ENCODE results near the gene APOO. TPM values are rescaled to one million over a fixed set of nuclear protein-coding genes. Genes with fewer than 3 reads are reported as not detected.

Gene APOO
- total RNA-seq (ENCODE audit: low replicate concordance): 9.8 TPM in 1 of 2 replicates, not detected in the other

DNA sequence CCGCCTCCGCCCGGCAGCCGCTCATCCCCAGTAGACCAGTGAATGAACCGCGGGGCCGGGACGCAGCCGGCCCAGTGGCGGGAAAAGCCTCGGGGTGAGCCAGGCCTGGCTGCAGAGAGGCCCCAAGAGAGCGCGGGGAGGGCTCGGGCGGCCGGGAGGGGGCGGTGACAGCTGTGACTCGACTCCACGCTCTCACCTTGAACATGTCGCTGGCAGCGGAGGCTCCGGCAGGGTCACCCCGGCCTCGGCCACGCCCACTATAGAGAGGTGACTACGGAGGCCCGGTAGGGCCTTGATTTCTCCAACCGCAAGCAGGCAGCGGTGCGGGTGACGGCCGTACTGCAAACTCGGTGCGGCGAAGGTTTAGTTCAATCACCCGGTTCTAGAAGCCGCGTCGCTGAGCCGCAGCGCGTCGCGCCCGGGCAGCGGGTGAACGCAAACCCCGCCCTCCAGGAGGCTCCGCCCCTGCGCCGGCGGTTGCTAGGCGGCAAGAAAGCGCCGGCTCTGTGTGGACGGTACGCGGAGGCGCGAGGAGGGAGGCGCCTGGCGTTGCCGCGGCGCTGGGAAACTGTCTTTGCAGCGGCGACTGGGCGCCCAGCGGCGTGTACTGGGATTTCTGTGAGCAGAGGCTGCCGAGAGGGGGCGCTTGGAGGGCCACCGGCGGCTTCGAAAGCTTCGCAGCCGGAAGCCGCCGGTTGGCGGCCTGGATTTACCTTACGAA, at the start of gene APOO, which contains the start of gene CXorf58:
Gene APOO (minus strand): TSS at position 441 of the 721 bp plus-strand sequence. CDS start 236 bp downstream, at position 205.
Gene CXorf58 (plus strand): TSS at position 509 of the 721 bp plus-strand sequence. CDS start 2,297 bp downstream, outside the sequence.
- TF ChIP-seq, protein P1, sequence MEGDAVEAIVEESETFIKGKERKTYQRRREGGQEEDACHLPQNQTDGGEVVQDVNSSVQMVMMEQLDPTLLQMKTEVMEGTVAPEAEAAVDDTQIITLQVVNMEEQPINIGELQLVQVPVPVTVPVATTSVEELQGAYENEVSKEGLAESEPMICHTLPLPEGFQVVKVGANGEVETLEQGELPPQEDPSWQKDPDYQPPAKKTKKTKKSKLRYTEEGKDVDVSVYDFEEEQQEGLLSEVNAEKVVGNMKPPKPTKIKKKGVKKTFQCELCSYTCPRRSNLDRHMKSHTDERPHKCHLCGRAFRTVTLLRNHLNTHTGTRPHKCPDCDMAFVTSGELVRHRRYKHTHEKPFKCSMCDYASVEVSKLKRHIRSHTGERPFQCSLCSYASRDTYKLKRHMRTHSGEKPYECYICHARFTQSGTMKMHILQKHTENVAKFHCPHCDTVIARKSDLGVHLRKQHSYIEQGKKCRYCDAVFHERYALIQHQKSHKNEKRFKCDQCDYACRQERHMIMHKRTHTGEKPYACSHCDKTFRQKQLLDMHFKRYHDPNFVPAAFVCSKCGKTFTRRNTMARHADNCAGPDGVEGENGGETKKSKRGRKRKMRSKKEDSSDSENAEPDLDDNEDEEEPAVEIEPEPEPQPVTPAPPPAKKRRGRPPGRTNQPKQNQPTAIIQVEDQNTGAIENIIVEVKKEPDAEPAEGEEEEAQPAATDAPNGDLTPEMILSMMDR (IDR thresholded peaks at IDR 0.05; ENCODE audit: insufficient read depth, low read length): peak; percentile 77
- DNase-seq (ENCODE audit: low read depth): peak; percentile 88
- H3K4me3 ChIP-seq (ENCODE audit: low read depth, low read length): peak within 1 kb of the TSS; percentile 70

DNA sequence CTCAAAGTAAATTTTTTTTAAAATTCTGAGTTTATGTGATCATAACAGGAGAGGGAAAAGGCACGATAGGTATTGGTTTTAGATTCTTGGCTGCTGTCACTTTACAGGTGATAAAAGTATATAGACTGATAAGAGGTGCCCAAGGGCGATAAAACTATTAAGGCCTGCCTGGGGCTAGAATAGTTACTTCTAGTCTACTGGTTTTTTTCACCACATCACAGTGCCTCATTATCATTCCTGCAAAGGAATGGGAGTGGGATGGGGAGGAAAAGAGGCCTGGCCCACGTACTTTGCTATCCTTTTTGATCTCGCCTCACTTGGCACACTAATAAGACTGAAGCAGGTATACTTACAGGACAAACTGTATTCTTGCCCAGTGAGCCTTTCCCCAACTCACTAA, 46.7 kb upstream of the APOO start:
- TF ChIP-seq, protein P1 (IDR thresholded peaks at IDR 0.05; ENCODE audit: insufficient read depth, low read length): no peak
- H3K4me3 ChIP-seq (ENCODE audit: low read depth, low read length): no peak overlapping the region
- no peak for DNase-seq (ENCODE audit: low read depth)

DNA sequence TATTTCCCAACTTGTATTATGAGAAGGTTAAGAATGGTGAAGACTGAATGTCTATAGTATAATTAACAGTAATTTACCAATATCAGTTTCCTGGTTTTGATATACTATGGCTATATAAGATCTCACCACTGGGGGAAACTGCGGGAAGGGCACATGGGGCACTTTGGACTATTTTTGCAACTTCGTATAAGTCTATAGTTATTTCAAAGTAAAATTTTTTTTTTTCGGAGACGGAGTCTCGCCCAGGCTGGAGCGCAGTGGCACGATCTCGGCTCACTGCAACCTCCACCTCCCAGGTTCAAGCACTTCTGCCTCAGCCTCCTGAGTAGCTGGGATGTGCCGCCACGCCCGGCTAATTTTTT, 46.2 kb upstream of the APOO start:
- TF ChIP-seq, protein P1 (IDR thresholded peaks at IDR 0.05; ENCODE audit: insufficient read depth, low read length): peak; percentile 8
- H3K4me3 ChIP-seq (ENCODE audit: low read depth, low read length): no peak overlapping the region
- DNase-seq (ENCODE audit: low read depth): no peak

DNA sequence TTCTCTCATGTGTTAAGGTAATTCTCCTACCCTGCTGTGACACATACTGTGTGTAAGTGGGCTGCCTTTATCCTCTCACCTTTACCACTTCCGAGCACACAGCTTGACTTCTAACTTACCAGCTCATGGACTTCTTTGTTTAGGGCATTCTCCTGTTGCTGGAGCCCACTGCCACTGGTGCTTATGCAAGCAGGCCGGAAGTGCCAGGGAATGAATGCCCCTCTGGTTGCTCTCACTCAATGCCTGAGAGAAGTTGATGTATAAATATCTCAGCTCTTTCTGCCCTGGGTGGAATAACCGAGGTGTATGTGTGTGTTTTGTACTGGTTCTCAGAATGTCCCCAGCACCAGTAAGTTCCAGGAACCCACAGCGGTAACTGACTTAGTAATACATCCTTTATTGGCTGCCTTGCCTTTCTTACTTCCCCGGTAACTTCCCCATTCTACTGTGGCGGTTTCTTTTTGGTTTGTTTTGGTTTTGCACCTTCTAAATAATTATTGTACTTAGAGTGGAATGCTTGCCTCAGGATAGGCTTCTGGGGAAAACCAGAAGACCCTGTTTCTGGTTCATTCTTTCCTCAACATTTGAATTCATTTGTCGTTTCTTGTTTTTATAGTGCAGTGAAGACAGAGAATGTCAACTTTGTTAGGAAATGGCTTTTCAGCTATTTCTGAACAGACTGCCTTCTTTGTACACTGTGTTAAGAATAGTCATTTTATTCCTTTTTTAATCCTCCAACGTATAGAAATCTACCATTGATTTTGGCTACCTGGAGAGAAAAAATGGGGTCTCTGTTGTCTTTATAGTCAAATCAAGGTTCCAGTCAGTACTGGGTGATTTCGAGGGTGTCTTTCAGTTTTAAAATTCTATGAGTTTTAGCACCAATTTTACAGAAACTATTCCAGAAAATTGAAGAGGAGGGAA, 45.5 kb upstream of the APOO start:
- H3K4me3 ChIP-seq (ENCODE audit: low read depth, low read length): no peak overlapping the region
- DNase-seq (ENCODE audit: low read depth): no peak
- TF ChIP-seq, protein P1 (IDR thresholded peaks at IDR 0.05; ENCODE audit: insufficient read depth, low read length): no peak

DNA sequence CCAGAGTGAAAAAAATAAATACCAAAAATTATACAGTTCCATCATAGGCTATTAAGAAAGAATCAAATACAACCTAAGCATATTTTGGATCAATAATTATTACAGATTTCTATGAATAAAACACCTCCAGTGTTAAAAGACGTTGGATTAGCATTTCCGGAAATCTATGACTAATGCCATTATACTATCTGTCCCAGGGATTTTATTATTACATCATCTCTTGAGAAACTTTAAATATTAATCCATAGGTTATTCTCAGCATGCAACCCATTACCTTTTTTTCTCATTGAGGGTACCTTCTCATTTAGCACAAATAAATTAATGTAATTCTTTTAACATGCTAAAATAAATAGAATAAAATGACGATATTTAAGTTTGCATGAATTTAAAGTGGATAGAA, 44.7 kb upstream of the APOO start:
- TF ChIP-seq, protein P1 (IDR thresholded peaks at IDR 0.05; ENCODE audit: insufficient read depth, low read length): no peak
- DNase-seq (ENCODE audit: low read depth): no peak
- no peak overlapping the region for H3K4me3 ChIP-seq (ENCODE audit: low read depth, low read length)

DNA sequence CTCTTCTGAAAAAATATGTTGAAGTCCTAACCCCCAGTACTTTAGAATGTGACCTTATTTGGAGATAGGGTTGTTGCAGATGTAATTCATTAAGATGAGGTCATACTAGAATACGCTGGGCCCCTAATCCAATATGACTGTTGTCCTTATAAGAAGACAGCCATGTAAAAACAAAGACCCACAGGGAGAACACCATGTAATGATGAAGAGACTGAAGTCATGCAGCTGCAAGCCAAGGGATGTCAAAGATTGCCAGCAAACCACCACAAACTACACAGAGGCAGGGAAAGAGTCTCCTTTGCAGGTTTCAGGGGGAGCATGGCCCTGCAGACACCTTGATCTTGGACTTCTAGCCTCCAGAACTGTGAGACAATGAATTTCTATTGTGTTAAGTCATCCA, 37.5 kb upstream of the APOO start:
- no peak for DNase-seq (ENCODE audit: low read depth)
- no peak overlapping the region for H3K4me3 ChIP-seq (ENCODE audit: low read depth, low read length)
- TF ChIP-seq, protein P1 (IDR thresholded peaks at IDR 0.05; ENCODE audit: insufficient read depth, low read length): no peak

Data from fibroblast of the aortic adventitia (primary cell).